ENCODE measurements around the gene PTPRG.

Gene PTPRG

DNA sequence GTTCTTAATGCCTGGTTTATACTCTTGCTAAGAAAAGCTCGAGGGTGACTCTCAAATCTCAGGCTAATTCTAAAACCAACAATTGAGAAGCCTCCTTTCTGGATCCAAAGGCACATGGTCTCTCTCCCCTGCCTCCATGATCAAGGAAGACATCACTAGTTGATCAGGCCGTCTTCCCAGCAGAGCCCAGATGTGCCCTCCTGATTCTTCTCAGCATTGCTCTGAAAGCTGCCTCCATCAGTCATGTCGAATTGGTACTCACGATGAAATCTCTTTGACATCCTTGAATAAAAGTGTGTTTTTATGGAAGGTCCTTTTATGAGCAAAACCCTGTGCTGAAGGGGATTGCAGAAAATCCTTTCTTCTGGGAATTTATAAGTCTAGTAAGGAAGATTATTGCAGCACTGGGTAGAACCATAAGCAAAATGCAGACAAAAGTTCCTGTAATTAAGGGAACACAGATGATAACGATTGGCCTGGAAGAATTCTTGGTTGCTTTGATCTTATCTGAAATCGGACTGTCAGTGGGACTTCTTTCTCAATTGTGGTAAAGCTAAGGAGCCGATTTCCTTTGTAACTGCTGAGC is 345.9 kb downstream of the PTPRG start:
- TF ChIP-seq CTCF (IDR thresholded peaks at IDR 0.05; ENCODE audit: low read depth, low read length, missing control alignments), result no peak
- no peak for DNase-seq (ENCODE audit: low read depth)
- in situ Hi-C loops (cut with HindIII; ENCODE audit: low sequenced_read_pairs), result no loop called here
- no peak overlapping the region for H3K4me3 ChIP-seq (ENCODE audit: low read depth, low read length)

GRCh38 chr3:61908382-61908781 is 347.0 kb downstream of the PTPRG start:
- in situ Hi-C loops (cut with HindIII; ENCODE audit: low sequenced_read_pairs), result no loop called here
- no peak overlapping the region for H3K4me3 ChIP-seq (ENCODE audit: low read depth, low read length)

DNA sequence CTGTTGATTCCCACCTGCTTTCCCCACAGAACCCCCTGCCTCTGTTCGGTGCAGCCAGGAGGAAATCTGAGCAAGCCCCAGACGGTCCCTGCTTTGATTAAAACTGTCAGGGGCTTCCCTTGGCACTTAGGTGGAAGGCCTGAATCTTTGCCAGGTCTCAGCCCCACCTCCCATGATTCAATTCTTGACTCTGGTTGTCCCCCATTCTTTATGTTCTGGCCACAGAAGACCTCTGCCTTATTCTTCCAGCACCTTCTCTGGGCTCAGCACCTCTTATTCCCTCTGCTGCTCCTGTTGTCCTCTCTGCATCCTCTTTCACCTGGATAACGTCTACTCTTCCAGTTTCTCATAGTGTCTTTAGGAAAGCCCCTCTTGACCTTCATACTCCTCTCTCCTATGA is 349.4 kb downstream of the PTPRG start:
- no peak overlapping the region for H3K4me3 ChIP-seq (ENCODE audit: low read depth, low read length)
- no peak for TF ChIP-seq CTCF (IDR thresholded peaks at IDR 0.05; ENCODE audit: low read depth, low read length, missing control alignments)
- no peak for DNase-seq (ENCODE audit: low read depth)
- in situ Hi-C loops (cut with HindIII; ENCODE audit: low sequenced_read_pairs), result no loop called here

More at GRCh38 chr3:61908382-61908781, 347.0 kb downstream of the PTPRG start:
- DNase-seq (ENCODE audit: low read depth), result no peak
- TF ChIP-seq CTCF (IDR thresholded peaks at IDR 0.05; ENCODE audit: low read depth, low read length, missing control alignments), result no peak

DNA sequence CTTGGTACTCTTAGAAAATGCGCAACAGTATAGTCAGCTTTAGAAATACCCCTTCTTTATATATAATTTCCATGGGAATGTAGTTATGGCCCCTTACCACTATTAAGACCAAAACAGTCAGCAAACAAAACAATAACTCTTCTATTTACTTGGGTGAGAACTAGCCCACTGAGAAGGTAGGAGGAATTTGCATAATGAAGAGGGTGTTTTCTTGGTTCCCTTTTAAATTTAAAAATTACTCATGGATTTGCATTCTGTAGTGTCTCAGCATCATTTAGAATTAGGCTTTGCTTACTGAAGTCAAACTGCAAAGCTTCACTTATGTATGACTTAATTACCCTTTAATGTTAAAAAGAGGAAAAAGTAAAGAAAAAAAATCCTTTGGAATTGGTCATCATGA is 350.8 kb downstream of the PTPRG start:
- DNase-seq (ENCODE audit: low read depth), result no peak
- in situ Hi-C loops (cut with HindIII; ENCODE audit: low sequenced_read_pairs), result no loop called here
- TF ChIP-seq CTCF (IDR thresholded peaks at IDR 0.05; ENCODE audit: low read depth, low read length, missing control alignments), result no peak
- H3K4me3 ChIP-seq (ENCODE audit: low read depth, low read length), result no peak overlapping the region

DNA sequence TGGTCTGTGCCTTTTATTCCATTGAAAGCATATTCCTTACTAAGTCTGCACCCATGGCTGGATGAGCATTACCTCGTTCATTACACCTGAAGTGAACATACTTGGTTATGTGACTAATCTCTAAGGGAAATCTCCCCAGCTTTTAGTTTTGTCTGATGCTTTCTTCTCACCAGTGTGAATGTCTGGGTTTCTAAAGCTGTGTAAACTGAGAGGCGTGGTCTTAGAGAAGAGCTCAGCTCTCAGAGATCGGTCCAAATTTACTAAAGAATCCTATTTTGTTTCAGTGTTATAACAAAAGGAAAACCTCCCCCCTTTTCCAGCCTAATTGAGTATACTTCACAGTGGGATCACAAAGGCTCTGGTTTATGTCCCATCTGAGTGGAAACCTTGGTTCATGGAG is 352.3 kb downstream of the PTPRG start:
- no peak overlapping the region for H3K4me3 ChIP-seq (ENCODE audit: low read depth, low read length)
- TF ChIP-seq CTCF (IDR thresholded peaks at IDR 0.05; ENCODE audit: low read depth, low read length, missing control alignments), result no peak
- no peak for DNase-seq (ENCODE audit: low read depth)
- in situ Hi-C loops (cut with HindIII; ENCODE audit: low sequenced_read_pairs), result no loop called here

- in situ Hi-C loops (cut with HindIII; ENCODE audit: low sequenced_read_pairs), result no loop called here
- H3K4me3 ChIP-seq (ENCODE audit: low read depth, low read length), result no peak overlapping the region
- TF ChIP-seq CTCF (IDR thresholded peaks at IDR 0.05; ENCODE audit: low read depth, low read length, missing control alignments), result no peak
Measured at GRCh38 chr3:61914276-61914675, 352.9 kb downstream of the PTPRG start.

More at GRCh38 chr3:61914276-61914675, 352.9 kb downstream of the PTPRG start:
- no peak for DNase-seq (ENCODE audit: low read depth)

All from astrocyte of the cerebellum (primary cell).